Ovary (tissue), 9 donors: ENCODE data around the gene NDFIP1. TPM values are rescaled to one million over a fixed set of nuclear protein-coding genes. Genes with fewer than 3 reads are reported as not detected.

Experiments
- DNase-seq, 5 donors: peaks; one replicate each; pipeline ENCODE4 v3.0.0-alpha.2; 2019 to 2020
- H3K27ac ChIP-seq, 2 donors: fragments of 200-600 bp; one replicate each; pipeline versions ENCODE4 v1.5.1 to v1.8.0; 2019 to 2022
- H3K27me3 ChIP-seq: fragments of 200-600 bp; one replicate; pipeline ENCODE4 v1.8.0; 2022
- H3K36me3 ChIP-seq: fragments of 200-600 bp; sonication (generic); one replicate; pipeline ENCODE4 v1.5.1; 2019
- H3K4me1 ChIP-seq: one replicate; pipeline ENCODE4 v1.8.1; 2013; ENCODE audit warnings: mild to moderate bottlenecking, moderate library complexity; ENCODE audit not compliant: insufficient read depth
- H3K4me3 ChIP-seq: fragments of 200-600 bp; sonication (generic); one replicate; pipeline ENCODE4 v1.5.1; 2017
- H3K9me3 ChIP-seq, 2 donors: fragments of 200-600 bp in 1 of 2; sonication (generic) in 1 of 2; one replicate each; pipeline versions ENCODE4 v1.5.1 to v1.8.1; 2013 to 2019; ENCODE audit warnings: mild to moderate bottlenecking in 1 of 2, moderate library complexity in 1 of 2
- CTCF ChIP-seq, 3 donors: fragments of 450-650 bp in 2 of 3; fragments of 200-600 bp in 1 of 3; IDR thresholded peaks; one replicate each; pipeline versions ENCODE4 v1.5.1 to v1.8.0; 2016 to 2022; ENCODE audit warnings: antibody characterized with exemption in 3 of 3, mild to moderate bottlenecking in 1 of 3
- EP300 ChIP-seq: sonication (generic); formaldehyde crosslinking; IDR thresholded peaks from one replicate; pipeline ENCODE4 v1.6.1; 2017; ENCODE audit warnings: antibody characterized with exemption
- POLR2A ChIP-seq: fragments of 450-650 bp; IDR thresholded peaks from one replicate; pipeline ENCODE4 v1.6.1; 2017; ENCODE audit warnings: antibody characterized with exemption, mild to moderate bottlenecking, moderate library complexity
- WGBS, 3 donors: extraction: QIAGEN DNeasy Blood & Tissue Kit in 1 of 3; methylation state at CpG; one replicate each; pipeline versions ENCODE4 v1.1.5 to v1.1.7; 2013 to 2017; 5-methylcytosine and 5-hydroxymethylcytosine counted together
- intact Hi-C, 4 donors: fragments of 100-400 bp; cut with DNase I; formaldehyde crosslinking; loops; one replicate each; pipeline versions ENCODE4 v1.11.0 to v1.15.1; 2022 to 2023
- polyA plus RNA-seq, 2 donors: library from polyadenylated mRNA; stranded (reverse); fragments of 200-250 nt in 1 of 2; fragments of 350-450 nt in 1 of 2; fragmentation: Illumina TruSeq in 1 of 2; extraction: RNeasy Lipid Tissue Mini Kit (QIAGEN cat#74804) in 1 of 2; gene quantifications; one replicate each; pipeline ENCODE4 v1.2.3, GENCODE V29; 2013 to 2014
- total RNA-seq, 7 donors: library from RNA; depleted of rRNA in 2 of 7; stranded (reverse); fragments of >200 nt in 2 of 7; fragmentation: NEBNext Ultra II Directional in 3 of 7; extraction: Animal tissue kit (Norgen Biotek cat#: 25700) in 3 of 7; gene quantifications; one replicate each; pipeline versions ENCODE4 v1.1.0 to v1.2.4, GENCODE V29; 2016 to 2023
- donor health status: DM: no; HTN: no; CAD: no; lungs with moderate emphysema.
- donor health status: DM: no; HTN: no; CAD: no.
- donor health status: Bipolar disorder and iron deficiency.
- donor health status: DM: yes; HTN: yes; CAD: no.
- donor health status: DM: no; HTN: no; CAD: no.
- donor health status: DM: yes; HTN: yes; CAD: no.

NDFIP1 gene
- total and polyA plus RNA-seq, 9 donors: 54.8 to 192 (median 70.0) TPM

DNA sequence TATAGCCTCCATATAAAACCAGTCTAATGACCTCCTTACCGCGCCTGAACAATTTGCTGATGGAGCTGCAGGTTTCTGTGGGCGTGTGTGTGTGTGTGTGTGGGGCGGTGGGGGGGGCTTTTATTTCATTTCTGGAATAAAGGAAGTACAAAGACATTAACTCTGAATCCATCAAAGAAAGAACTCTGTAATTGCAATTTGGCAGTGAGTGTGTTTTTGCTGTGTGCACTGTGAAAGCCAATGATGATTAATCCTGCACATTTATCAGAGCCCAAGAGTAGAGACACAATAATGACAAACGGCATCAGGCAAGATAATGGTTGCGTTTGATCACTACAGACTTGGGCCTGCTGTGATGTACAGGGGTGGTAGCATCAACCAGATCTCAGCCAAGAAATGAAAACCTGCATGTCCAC is 29.3 kb upstream of the NDFIP1 start:
- no peak overlapping the region for H3K4me3 ChIP-seq
- TF ChIP-seq EP300 (no peak), POLR2A (no peak), CTCF (IDR thresholded peaks at IDR 0.05) (no peak)
- 33 to 47% (median 47%) methylated on average over 6 of the region's 6 CpGs for WGBS, 3 donors

DNA sequence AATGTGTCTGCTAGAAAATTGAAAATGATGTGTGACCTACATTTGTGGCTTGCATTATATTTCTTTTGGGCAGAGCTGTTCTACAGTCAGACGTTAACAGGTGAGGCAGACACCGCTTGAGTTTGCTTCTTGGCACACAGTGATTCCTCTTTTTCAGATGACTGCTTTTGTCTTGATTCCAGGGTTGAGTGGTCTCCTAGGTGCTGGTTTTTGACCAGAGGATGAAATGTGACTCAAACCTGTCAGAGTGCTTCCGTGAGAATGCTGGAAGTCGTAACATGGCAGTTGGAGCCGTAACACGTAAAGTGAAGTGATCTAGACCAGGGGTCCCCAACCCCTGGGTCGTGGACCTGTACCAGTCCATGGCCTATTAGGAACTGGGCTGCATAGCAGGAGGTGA is 28.3 kb upstream of the NDFIP1 start:
- no peak for DNase-seq
- WGBS, 3 donors: 79 to 91% (median 87%) methylated on average over 7 of the region's 7 CpGs
- Histone ChIP-seq H3K9me3 (no peaks in the 10 kb centered on the region), H3K4me1 (no peaks in the 10 kb centered on the region), H3K36me3 (no peaks in the 10 kb centered on the region), H3K4me3 (no peak overlapping the region), H3K27me3 (no peaks in the 10 kb centered on the region), H3K27ac (no peak overlapping the region)
- no peak for TF ChIP-seq CTCF (IDR thresholded peaks at IDR 0.05)
- no peak for TF ChIP-seq POLR2A
- TF ChIP-seq EP300: no peak
- intact Hi-C loops: no loop called here

More for the DNA sequence above, 29.3 kb upstream of the NDFIP1 start:
- H3K4me1 ChIP-seq: no peaks in the 10 kb centered on the region
- DNase-seq: no peak
- no peaks in the 10 kb centered on the region for H3K27me3 ChIP-seq
- H3K27ac ChIP-seq: no peak overlapping the region
- no peaks in the 10 kb centered on the region for H3K36me3 ChIP-seq
- H3K9me3 ChIP-seq: no peaks in the 10 kb centered on the region
- intact Hi-C loops: no loop called here

- intact Hi-C loops: no loop called here
- TF ChIP-seq CTCF (IDR thresholded peaks at IDR 0.05) (no peak), EP300 (no peak), POLR2A (no peak)
- H3K36me3 ChIP-seq: no peaks in the 10 kb centered on the region
- H3K27ac ChIP-seq: no peak overlapping the region
- H3K4me3 ChIP-seq: no peak overlapping the region
- H3K9me3 ChIP-seq: no peaks in the 10 kb centered on the region
- H3K27me3 ChIP-seq: no peaks in the 10 kb centered on the region
- no peaks in the 10 kb centered on the region for H3K4me1 ChIP-seq
- DNase-seq: no peak
These were observed 26.3 kb upstream of the NDFIP1 start for GRCh38 chr5:142082182-142082781.

GRCh38 chr5:142086229-142086628 is 22.4 kb upstream of the NDFIP1 start:
- no peak overlapping the region for H3K4me3 ChIP-seq
- H3K4me1 ChIP-seq: no peaks in the 10 kb centered on the region
- TF ChIP-seq POLR2A (no peak), CTCF (IDR thresholded peaks at IDR 0.05) (no peak)
- no peak overlapping the region for H3K27ac ChIP-seq
- H3K27me3 ChIP-seq: no peaks in the 10 kb centered on the region
- DNase-seq: no peak
- intact Hi-C loops: no loop called here
- H3K36me3 ChIP-seq: no peaks in the 10 kb centered on the region
- no peaks in the 10 kb centered on the region for H3K9me3 ChIP-seq
